B cell (primary cell): ENCODE measurements around the gene RBP7. TPM values are rescaled to one million over a fixed set of nuclear protein-coding genes. Genes with fewer than 3 reads are reported as not detected.

Source experiments
- ATAC-seq: fragments of 200-7000 bp; cut with Tn5 transposase; one replicate; pipeline ENCODE4 v1.10.0; 2021; ENCODE audit warnings: low read depth, mild to moderate bottlenecking, moderate number of reproducible peaks, moderate library complexity
- CTCF ChIA-PET: fragments of 350-600 bp; sonication (Branson Sonifier 250); formaldehyde crosslinking; loops from one replicate; lab custom pipeline; 2021; ENCODE audit warnings: antibody characterized with exemption, inconsistent platforms; lab: Charles Lee
- POLR2A ChIA-PET: fragments of 350-600 bp; sonication (Branson Sonifier 250); formaldehyde crosslinking; loops from one replicate; lab custom pipeline; 2021; ENCODE audit warnings: antibody characterized with exemption; lab: Charles Lee
- DNase-seq: peaks from one replicate; pipeline ENCODE4 v3.0.0; 2013
- H2AFZ ChIP-seq: 2 replicates; pipeline ENCODE4 v1.6.1; 2012; ENCODE audit warnings: mild to moderate bottlenecking, low read depth, low read length; ENCODE audit not compliant: insufficient read depth, poor library complexity, severe bottlenecking
- H3K27ac ChIP-seq, 2 donors: 1 replicate in 1 of 2; 2 replicates in 1 of 2; pipeline ENCODE4 v1.5.1; 2012 to 2013; ENCODE audit warnings: low read length in 2 of 2, mild to moderate bottlenecking in 2 of 2, moderate library complexity in 1 of 2
- H3K27me3 ChIP-seq, 4 experiments: fragments of 200-600 bp in 1 of 4; sonication (generic) in 1 of 4; replicated peaks in 1 of 4; 1 replicate in 2 of 4; 2 replicates in 2 of 4; pipeline versions ENCODE4 v1.6.1 to v1.7.0; 2013 to 2016; ENCODE audit warnings: low read length in 3 of 4, mild to moderate bottlenecking in 2 of 4, mixed read lengths in 1 of 4, moderate library complexity in 1 of 4; ENCODE audit not compliant: insufficient read depth in 4 of 4, control insufficient read depth in 3 of 4; ENCODE audit errors: control extremely low read depth in 1 of 4
- H3K36me3 ChIP-seq, 2 experiments: replicated peaks in 1 of 2; 1 replicate in 1 of 2; 2 replicates in 1 of 2; pipeline versions ENCODE4 v1.6.1 to v1.7.1; 2013; ENCODE audit warnings: low read length in 1 of 2; ENCODE audit not compliant: insufficient read depth in 2 of 2, control insufficient read depth in 1 of 2; ENCODE audit errors: control extremely low read depth in 1 of 2, extremely low read depth in 1 of 2
- H3K4me1 ChIP-seq, 2 donors: fragments of 200-600 bp in 1 of 2; sonication (generic) in 1 of 2; 1 replicate in 1 of 2; 2 replicates in 1 of 2; pipeline versions ENCODE4 v1.5.1 to v1.6.1; 2013 to 2017; ENCODE audit warnings: low read length in 2 of 2; ENCODE audit not compliant: control insufficient read depth in 2 of 2, insufficient read depth in 2 of 2
- H3K4me2 ChIP-seq: replicated peaks from 2 replicates; pipeline ENCODE3; 2012; ENCODE audit warnings: mild to moderate bottlenecking, low read depth, low read length; ENCODE audit not compliant: poor library complexity, severe bottlenecking
- H3K4me3 ChIP-seq, 5 experiments: fragments of 200-600 bp in 1 of 5; sonication (generic) in 1 of 5; 1 replicate in 3 of 5; 2 replicates in 2 of 5; pipeline versions ENCODE4 v1.5.1 to v1.7.0; 2011 to 2016; ENCODE audit warnings: low read length in 4 of 5, mild to moderate bottlenecking in 4 of 5, low read depth in 2 of 5, control low read depth in 1 of 5, moderate library complexity in 1 of 5; ENCODE audit not compliant: insufficient read depth in 1 of 5; ENCODE audit errors: control extremely low read depth in 1 of 5, extremely low read depth in 1 of 5
- H3K79me2 ChIP-seq: fragments of 200-600 bp; sonication (generic); one replicate; pipeline ENCODE4 v1.6.0; 2016; ENCODE audit warnings: low read length; ENCODE audit not compliant: control insufficient read depth, insufficient read depth
- H3K9ac ChIP-seq: fragments of 200-600 bp; sonication (generic); 2 replicates; pipeline ENCODE4 v1.6.1; 2017; ENCODE audit warnings: mild to moderate bottlenecking, low read length, moderate library complexity
- H3K9me3 ChIP-seq, 3 donors: one replicate each; pipeline versions ENCODE4 v1.6.1 to v1.7.1; 2013; ENCODE audit warnings: low read length in 2 of 3; ENCODE audit not compliant: control insufficient read depth in 2 of 3, insufficient read depth in 1 of 3; ENCODE audit errors: control extremely low read depth in 1 of 3
- H4K20me1 ChIP-seq: 2 replicates; pipeline ENCODE4 v1.6.0; 2012; ENCODE audit warnings: mild to moderate bottlenecking, low read length; ENCODE audit not compliant: insufficient read depth, control insufficient read depth, poor library complexity, severe bottlenecking
- H3K27ac Mint-ChIP-seq: one replicate; pipeline ENCODE4 v1.8.0; 2021; ENCODE audit warnings: mixed read lengths
- H3K27me3 Mint-ChIP-seq: one replicate; pipeline ENCODE4 v1.8.0; 2021; ENCODE audit warnings: mixed read lengths
- H3K4me1 Mint-ChIP-seq: one replicate; pipeline ENCODE4 v1.8.0; 2021; ENCODE audit warnings: mixed read lengths
- H3K4me3 Mint-ChIP-seq: one replicate; pipeline ENCODE4 v1.8.0; 2021; ENCODE audit warnings: mixed read lengths
- H3K9me3 Mint-ChIP-seq: one replicate; pipeline ENCODE4 v1.8.0; 2022; ENCODE audit warnings: mixed read lengths; ENCODE audit not compliant: insufficient read depth
- EZH2 ChIP-seq: IDR thresholded peaks from 2 replicates; pipeline ENCODE4 v1.6.1; 2012; ENCODE audit warnings: borderline replicate concordance, low read depth, mild to moderate bottlenecking, moderate library complexity, low read length; ENCODE audit not compliant: insufficient read depth, poor library complexity, severe bottlenecking
- WGBS: methylation state at CpG from one replicate; pipeline ENCODE4 v1.1.5; 2013; ENCODE audit warnings: missing lambda C conversion rate; ENCODE audit not compliant: insufficient coverage; 5-methylcytosine and 5-hydroxymethylcytosine counted together
- intact Hi-C: fragments of 100-400 bp; cut with micrococcal nuclease; formaldehyde crosslinking; loops from one replicate; pipeline ENCODE4 v1.10.0; 2022
- polyA plus RNA-seq: library from polyadenylated mRNA; depleted of rRNA; stranded (reverse); fragments of >200 nt; gene quantifications from 2 replicates; pipeline ENCODE4 v1.2.3, GENCODE V29; 2012
- total RNA-seq, 2 donors: library from RNA; stranded (reverse); fragments of 120-200 nt in 1 of 2; gene quantifications; 1 replicate in 1 of 2; 2 replicates in 1 of 2; pipeline versions ENCODE4 v1.2.3 to v1.2.4, GENCODE V29; 2013 to 2022
- TF ChIP-seq, protein P1 (sequence below): fragments of 200-600 bp; IDR thresholded peaks from one replicate; pipeline ENCODE4 v1.8.0; 2022; ENCODE audit warnings: antibody characterized with exemption, mild to moderate bottlenecking

RBP7 gene
- total and polyA plus RNA-seq, 2 donors (not counting 1 experiment from before 2014, with no cell fraction given): 0.40 TPM; not detected in 1

GRCh38 chr1:10045480-10046355, 48.7 kb downstream of the RBP7 start:
- Histone ChIP-seq H4K20me1 (peaks cover 69% of the 10 kb centered on the region), H3K36me3 (peaks cover 3 to 29% of the 10 kb centered on the region in 2 experiments), H3K9me3 (no peaks in the 10 kb centered on the region), H3K4me1 (peaks cover 0 to 4% of the 10 kb centered on the region in 2 donors), H3K79me2 (peaks cover 84% of the 10 kb centered on the region), H3K27me3 (no peaks in the 10 kb centered on the region), H2AFZ (no peak overlapping the region), H3K4me2 (no peak overlapping the region), H3K4me3 (no peak overlapping the region), H3K9ac (no peak overlapping the region), H3K27ac (no peak overlapping the region)
- no peak for ATAC-seq
- POLR2A ChIA-PET: no interaction called here
- no peak for DNase-seq
- intact Hi-C loops: no loop called here
- peaks cover 22% of the 10 kb centered on the region for H3K4me1 Mint-ChIP-seq
- no peak overlapping the region for H3K27ac Mint-ChIP-seq
- TF ChIP-seq, protein P1, sequence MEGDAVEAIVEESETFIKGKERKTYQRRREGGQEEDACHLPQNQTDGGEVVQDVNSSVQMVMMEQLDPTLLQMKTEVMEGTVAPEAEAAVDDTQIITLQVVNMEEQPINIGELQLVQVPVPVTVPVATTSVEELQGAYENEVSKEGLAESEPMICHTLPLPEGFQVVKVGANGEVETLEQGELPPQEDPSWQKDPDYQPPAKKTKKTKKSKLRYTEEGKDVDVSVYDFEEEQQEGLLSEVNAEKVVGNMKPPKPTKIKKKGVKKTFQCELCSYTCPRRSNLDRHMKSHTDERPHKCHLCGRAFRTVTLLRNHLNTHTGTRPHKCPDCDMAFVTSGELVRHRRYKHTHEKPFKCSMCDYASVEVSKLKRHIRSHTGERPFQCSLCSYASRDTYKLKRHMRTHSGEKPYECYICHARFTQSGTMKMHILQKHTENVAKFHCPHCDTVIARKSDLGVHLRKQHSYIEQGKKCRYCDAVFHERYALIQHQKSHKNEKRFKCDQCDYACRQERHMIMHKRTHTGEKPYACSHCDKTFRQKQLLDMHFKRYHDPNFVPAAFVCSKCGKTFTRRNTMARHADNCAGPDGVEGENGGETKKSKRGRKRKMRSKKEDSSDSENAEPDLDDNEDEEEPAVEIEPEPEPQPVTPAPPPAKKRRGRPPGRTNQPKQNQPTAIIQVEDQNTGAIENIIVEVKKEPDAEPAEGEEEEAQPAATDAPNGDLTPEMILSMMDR: no peak
- TF ChIP-seq EZH2: no peak
- CTCF ChIA-PET: no interaction called here
- no peaks in the 10 kb centered on the region for H3K27me3 Mint-ChIP-seq
- H3K9me3 Mint-ChIP-seq: no peaks in the 10 kb centered on the region
- WGBS: 100% methylated on average over 5 of the region's 8 CpGs
- H3K4me3 Mint-ChIP-seq: no peak overlapping the region
